HG03045 (cell line): ENCODE data around the gene EEPD1.
A peak's percentile ranks its signal among the peaks of the same experiment; 100 is the strongest.
"Not testable (repeated sequence)": the region's sequence is repeated elsewhere in the genome, so short reads cannot be mapped to it uniquely, and the experiment has no call there.

Source experiments
- ATAC-seq: cut with Tn5 transposase; IDR thresholded peaks from one replicate; pipeline ENCODE4 v1.9.1; 2021; ENCODE audit warnings: mild to moderate bottlenecking, moderate library complexity; ENCODE audit not compliant: unreplicated experiment

EEPD1 gene

DNA sequence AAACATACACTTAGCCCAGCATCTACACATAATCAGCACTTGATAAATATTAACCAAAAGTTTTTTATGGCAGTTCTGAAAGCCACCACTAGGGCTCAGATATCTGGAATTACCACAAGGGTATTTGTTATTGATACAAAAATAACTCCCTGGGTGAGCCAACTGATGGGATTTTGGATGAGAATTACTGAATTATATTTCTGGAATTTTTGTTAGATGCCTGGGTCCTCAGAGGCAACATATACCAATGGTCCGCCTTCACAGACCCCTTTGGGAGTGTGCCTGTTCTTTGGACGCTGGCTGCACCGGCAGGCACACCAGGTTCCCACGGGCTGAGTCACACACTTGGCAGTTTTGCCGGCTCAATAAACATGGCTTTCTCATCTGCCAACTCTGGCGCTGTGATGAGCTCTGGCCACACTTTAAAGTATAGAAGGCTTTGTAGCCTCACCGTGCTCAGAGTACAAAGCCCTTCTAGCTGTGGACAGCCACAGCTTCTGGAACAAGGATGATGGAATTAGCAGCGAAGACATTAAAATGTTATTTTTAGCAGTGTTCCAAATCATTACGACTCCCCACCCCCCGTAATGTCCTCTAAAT, 24.5 kb upstream of the EEPD1 start:
- no peak for ATAC-seq

DNA sequence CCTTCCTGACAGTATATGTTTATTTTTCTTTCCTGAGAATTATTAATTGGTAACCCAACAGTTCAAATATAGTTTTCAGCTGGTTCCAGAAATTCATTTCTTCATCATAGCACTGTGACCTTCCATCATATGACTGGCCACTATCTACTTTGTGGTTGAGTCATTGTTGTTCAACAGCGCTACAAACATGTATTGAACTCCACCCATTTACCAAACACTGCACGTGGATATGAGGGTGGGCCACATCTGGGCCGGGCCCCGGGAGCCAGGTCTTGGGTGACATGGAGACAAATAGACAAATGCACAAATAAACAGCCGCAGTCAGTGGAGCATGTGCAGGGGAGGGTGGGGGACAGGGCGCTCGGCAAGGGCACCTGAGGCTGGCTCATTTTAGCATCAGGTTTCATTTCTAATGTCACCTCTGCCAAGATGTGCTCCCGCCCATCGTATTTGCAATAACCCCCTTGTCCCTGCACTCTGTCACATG, 24.0 kb upstream of the EEPD1 start:
- no peak for ATAC-seq

DNA sequence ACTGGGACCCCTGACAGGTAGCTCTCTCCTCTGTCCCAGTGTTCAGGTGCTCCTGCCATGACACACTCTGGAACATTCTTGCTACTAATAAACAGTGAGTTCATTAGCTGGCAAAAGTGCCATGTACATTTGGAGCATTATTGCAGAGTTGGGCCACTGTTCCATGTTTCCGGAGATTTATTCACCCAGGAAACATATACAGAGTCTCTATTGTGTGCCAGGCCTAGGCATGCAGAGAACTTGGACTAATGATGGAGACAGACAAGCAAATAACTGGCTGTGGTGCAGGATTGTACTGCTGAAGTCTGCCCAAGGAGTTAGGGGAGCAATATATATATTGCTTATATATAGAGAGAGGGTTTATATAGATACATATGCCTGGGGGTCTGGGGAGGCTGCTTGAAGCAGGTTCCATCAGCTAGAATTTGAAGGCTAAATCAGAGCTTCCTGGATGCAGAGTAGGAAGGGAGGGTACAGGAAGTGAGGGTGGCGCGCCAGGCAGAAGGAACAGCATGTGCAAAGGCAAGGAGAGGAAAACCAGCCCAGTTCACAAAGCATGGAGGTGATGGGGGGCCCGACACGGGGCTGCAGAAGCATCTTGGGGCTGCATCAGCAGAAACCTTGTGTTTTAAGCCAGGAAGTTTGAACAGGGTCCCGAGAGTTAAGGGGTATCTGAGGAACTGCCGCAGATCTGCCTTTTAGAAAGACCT, 22.7 kb upstream of the EEPD1 start:
- ATAC-seq, result no peak

DNA sequence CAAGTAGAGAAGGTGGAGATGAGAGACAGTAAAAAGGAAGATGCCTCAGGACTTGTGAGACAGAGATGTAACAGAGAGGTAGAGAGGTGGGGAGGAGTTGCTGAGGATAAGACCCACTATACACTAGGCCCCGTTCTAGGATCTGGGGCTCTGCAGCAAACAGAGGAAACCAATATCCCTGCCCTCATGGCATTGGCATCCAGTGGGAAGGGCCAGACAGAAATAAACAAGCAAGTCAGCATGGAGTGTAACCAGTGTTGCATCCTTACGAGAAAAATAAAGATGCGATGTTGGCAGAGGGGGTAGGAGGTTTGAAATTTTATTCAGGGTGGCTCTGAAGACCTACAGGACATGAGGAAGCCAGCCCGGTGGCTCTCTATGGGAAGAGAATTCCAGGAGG, 22.0 kb upstream of the EEPD1 start:
- no peak for ATAC-seq

GRCh38 chr7:36131499-36131898, 21.6 kb upstream of the EEPD1 start:
- ATAC-seq, result no peak

DNA sequence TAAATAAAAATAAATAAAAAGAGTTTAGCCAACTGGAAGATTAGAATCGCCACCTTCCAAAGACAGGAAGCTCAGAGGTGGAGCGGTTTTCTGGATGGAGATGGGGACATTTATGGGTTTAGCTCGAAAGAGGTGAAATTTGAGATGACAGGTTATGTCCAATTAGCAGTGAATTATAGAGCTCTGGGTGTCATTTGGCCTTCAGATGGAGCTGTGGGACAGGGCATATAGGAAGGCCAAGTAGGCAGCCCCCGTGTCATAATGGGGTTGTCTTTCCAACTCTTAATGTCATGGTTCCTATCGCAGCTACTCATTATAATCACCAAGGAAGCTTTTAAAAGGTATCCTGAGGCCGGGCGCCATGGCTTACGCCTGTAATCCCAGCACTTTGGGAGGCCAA, 21.0 kb upstream of the EEPD1 start:
- ATAC-seq, result no peak

- ATAC-seq, result no peak
Observed at GRCh38 chr7:36135700-36136099, 17.4 kb upstream of the EEPD1 start.

- ATAC-seq, result no peak
Observed at GRCh38 chr7:36137258-36137657, 15.8 kb upstream of the EEPD1 start.

GRCh38 chr7:36137754-36138153, 15.3 kb upstream of the EEPD1 start:
- no peak for ATAC-seq

GRCh38 chr7:36138209-36138608, 14.8 kb upstream of the EEPD1 start:
- no peak for ATAC-seq

- no peak for ATAC-seq
Observed at GRCh38 chr7:36141351-36141750, 11.7 kb upstream of the EEPD1 start.

GRCh38 chr7:36141850-36142249, 11.2 kb upstream of the EEPD1 start:
- no peak for ATAC-seq

GRCh38 chr7:36144189-36144588, 8.9 kb upstream of the EEPD1 start:
- ATAC-seq, result no peak

DNA sequence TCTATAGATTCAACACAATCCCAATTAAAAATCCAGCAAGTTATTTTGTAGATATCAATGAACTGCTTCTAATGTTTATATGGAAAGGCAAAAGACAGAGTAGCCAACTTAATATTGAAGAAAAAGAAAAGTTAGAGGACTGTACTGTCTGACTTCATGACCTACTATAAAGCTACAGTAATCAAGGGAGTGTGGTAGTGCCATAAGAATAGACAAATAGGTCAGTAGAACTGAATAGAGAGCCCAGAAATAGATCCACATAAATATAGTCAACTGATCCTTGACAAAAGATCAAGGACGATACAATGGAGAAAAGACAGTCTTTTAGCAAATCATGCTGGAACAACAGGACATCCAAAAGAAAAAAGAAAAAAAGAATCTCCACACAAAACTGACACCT, 7.4 kb upstream of the EEPD1 start:
- no peak for ATAC-seq

DNA sequence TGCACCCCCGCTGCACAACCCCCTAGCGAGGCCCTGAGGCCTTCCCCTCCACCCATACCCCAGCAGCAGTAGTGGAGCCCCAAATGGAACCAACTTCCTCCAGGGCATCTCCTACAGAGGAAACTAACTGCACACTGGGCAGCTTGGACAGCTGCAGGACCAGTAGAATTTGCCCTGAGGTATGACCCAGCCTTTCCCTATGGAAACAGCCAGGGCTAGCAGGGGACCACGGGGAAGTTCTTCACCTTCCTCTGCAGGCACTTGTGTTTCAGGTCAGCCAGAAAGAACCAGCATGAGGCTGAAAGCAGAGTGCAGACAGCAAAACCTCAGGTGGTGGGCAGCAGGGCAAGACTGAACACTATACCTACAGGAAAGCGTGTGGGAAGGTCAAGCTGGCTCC, 5.7 kb upstream of the EEPD1 start:
- no peak for ATAC-seq

GRCh38 chr7:36148422-36149065, 4.5 kb upstream of the EEPD1 start:
- ATAC-seq, result no peak

DNA sequence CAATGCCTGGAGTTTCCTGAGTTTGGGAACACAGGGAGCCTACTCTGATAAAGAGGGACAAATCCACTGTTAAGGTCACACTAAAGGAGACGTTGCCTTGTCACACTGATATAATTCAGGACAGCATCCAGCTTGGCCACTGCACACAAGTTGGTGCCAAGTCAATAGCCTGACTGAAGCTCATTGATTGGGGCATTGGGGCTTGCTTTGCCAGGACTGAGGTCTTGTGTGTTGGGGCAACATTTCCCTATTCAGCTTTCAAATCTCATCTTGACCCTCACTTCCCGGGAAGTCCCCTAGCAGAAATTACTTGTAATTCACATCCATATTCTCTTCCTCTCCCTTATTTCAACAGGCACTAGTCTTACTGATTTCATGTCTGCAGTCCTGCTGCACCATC, 3.8 kb upstream of the EEPD1 start:
- ATAC-seq, result not testable (repeated sequence)

DNA sequence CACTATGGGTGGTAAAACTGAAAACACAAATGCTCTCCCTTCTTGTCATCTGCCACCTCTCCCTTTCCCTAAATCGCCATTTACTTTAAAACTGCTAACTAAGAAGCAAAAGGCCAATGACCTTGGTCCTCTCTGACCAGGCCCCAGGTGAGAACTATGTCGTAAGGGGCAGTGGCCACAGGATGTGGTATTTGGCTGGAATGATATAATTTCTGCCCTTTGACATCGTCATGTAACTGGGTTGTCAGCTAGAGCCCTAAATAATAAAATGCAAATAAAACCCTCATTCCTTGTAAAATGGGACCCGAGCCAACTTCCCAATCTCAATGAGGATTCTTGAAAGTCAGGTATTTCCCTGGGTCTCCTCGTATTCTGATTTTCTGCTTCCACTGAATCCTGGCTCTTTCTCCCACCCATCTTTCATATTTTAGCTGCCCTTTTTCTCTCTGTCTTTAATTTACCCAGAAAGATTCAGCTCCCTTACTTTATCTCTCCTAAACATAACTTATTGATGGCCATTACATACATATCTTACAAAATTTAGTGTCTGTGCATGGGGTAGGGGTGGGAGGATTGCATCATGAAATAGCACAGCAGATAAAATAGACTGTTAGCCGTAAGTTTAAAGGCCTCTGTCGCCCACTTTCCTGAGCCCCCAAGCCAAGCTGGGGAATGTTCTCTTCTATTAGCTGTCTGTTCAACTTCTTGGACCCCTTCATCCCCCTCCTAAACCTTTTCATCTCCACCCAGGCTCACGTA, 3.2 kb upstream of the EEPD1 start:
- ATAC-seq, result no peak

- no peak for ATAC-seq
Observed at GRCh38 chr7:36151921-36152755, 916 bp upstream of the EEPD1 start.

GRCh38 chr7:36153571-36154097, 580 bp downstream of the EEPD1 start:
- ATAC-seq, result peak; percentile 15
